ENCODE measurements around the gene CPEB4.

Gene CPEB4

GRCh38 chr5:173866858-173867679, 21.1 kb upstream of the CPEB4 start:
- no peak for DNase-seq (ENCODE audit: low read depth)
- H3K4me3 ChIP-seq (ENCODE audit: control insufficient read depth, low read depth, low read length), result no peak overlapping the region
- TF ChIP-seq, protein P1, sequence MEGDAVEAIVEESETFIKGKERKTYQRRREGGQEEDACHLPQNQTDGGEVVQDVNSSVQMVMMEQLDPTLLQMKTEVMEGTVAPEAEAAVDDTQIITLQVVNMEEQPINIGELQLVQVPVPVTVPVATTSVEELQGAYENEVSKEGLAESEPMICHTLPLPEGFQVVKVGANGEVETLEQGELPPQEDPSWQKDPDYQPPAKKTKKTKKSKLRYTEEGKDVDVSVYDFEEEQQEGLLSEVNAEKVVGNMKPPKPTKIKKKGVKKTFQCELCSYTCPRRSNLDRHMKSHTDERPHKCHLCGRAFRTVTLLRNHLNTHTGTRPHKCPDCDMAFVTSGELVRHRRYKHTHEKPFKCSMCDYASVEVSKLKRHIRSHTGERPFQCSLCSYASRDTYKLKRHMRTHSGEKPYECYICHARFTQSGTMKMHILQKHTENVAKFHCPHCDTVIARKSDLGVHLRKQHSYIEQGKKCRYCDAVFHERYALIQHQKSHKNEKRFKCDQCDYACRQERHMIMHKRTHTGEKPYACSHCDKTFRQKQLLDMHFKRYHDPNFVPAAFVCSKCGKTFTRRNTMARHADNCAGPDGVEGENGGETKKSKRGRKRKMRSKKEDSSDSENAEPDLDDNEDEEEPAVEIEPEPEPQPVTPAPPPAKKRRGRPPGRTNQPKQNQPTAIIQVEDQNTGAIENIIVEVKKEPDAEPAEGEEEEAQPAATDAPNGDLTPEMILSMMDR (IDR thresholded peaks at IDR 0.05; ENCODE audit: control insufficient read depth, insufficient read depth, low read depth, low read length, missing control alignments), result no peak

DNA sequence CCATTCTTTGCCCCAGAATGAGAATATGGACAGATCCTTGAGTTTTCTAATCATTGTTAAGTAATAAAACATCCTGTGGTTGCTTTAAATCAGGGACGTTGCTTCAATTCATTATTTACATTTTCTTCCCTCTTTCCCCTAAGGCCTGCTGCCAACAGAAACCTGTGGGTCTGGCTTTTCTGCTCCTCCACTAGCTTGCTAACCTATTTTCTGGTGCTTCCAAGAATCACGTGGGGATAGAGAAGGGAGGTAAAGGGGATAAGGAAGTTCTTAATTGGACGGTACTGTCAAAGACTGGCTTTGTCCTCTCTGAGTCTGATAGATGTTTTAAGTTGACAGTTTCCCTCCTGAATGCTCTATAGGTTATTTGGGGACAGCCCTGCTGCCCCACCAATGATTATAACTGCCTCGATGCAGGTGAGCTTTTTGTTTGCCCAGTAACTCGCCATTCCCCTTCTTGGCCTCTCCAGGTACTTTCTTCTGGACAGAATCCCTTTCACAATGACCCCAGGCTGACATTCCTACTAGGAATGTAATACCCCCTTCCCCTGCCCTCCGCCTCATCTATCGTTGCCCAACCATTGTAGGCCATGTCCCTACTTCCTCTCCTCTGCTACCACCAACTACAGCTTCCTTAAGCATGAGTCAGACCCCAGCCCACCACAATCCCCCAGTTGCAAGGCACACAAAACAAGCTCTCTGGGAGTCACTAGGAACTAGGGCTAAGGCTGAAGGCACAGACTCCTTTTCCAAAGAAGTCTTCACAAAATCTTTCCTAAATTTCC, 19.9 kb upstream of the CPEB4 start:
- DNase-seq (ENCODE audit: low read depth), result no peak
- TF ChIP-seq, protein P1 (IDR thresholded peaks at IDR 0.05; ENCODE audit: control insufficient read depth, insufficient read depth, low read depth, low read length, missing control alignments), result no peak
- no peak overlapping the region for H3K4me3 ChIP-seq (ENCODE audit: control insufficient read depth, low read depth, low read length)

DNA sequence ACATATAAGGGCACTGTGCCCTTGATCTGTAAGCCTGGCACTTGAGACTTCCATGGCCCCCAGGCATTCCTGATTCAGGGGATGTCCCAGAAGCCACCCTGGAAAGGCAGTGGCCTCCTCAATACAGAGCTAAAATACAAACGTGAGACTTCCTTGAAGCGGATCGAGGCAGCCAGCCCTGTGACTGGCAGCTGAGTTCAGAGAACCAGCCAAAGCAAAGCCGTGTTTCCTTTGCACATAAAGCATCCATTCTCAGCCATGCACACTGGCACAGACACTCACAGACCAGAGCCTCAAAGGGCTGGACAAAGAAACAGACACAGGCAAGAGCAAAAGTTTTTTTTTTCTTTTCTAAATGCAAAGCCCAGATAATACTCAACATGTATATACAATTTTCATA, 18.8 kb upstream of the CPEB4 start:
- TF ChIP-seq, protein P1 (IDR thresholded peaks at IDR 0.05; ENCODE audit: control insufficient read depth, insufficient read depth, low read depth, low read length, missing control alignments), result no peak
- no peak overlapping the region for H3K4me3 ChIP-seq (ENCODE audit: control insufficient read depth, low read depth, low read length)
- DNase-seq (ENCODE audit: low read depth), result no peak

DNA sequence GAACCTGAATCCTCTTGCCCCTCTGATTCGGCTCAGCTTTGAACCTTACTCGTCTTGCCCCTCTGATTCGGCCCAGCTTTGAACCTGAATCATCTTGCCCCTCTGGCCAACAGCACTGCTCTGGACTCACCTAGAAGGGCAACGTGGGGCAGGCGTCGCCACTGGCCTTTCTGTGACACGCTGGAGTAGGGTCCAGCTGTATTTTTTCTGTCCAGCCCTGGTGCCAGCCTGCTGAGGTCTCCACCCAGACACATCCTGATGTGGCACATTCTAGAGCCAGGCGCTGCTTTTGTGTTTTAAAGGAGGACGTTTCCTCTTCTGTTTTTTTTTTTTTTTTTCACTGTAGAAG, 15.2 kb upstream of the CPEB4 start:
- no peak overlapping the region for H3K4me3 ChIP-seq (ENCODE audit: control insufficient read depth, low read depth, low read length)
- TF ChIP-seq, protein P1 (IDR thresholded peaks at IDR 0.05; ENCODE audit: control insufficient read depth, insufficient read depth, low read depth, low read length, missing control alignments), result no peak

DNA sequence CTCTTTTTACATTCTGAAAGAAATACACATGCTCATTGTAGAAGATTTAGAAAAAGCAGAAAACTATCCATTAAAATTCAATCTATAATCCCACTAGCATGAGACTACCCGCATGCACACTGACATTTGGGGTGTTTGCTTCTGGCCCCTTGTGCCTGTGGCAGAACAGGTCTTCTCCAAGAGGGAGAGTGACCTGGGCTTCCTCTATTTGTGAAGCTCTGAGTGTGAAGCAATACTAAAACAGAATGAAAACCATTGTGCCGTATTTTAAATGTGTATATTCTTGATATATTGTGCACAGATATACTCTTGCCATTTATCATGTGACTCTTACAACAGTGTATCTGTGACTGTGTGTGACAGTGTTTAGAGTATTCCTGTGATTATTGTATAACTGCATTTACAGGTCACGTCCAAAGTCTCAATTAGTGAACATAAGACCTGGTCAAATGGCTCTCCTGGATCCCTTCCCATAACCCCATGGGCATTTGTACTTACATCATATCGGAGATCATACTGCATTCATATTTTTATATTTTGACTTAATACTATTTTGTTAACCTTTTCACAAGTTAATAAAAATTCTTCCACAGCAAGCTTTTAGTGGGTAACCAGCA, 14.7 kb upstream of the CPEB4 start:
- no peak overlapping the region for H3K4me3 ChIP-seq (ENCODE audit: control insufficient read depth, low read depth, low read length)
- DNase-seq (ENCODE audit: low read depth), result no peak
- TF ChIP-seq, protein P1 (IDR thresholded peaks at IDR 0.05; ENCODE audit: control insufficient read depth, insufficient read depth, low read depth, low read length, missing control alignments), result no peak

More for the DNA sequence above, 15.2 kb upstream of the CPEB4 start:
- no peak for DNase-seq (ENCODE audit: low read depth)

DNA sequence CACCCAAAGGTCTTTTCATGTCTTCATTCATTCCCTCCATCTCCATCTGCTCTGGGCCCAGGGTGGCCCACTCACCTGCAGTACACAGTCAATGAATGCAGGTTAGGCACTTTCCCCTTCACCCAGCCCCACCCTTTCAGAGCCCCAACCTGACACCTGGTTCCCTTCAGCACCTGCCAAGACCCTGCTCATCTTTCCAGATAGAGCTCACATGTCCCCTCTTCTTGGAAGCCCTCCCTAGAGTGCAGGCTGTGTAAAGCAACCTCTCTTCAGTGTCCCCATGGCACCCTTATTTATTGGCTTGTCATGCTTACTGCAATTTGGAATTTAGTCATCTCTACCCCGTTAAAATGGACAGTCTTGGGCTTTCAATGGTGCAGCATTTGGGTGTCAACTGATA, 13.0 kb upstream of the CPEB4 start:
- TF ChIP-seq, protein P1 (IDR thresholded peaks at IDR 0.05; ENCODE audit: control insufficient read depth, insufficient read depth, low read depth, low read length, missing control alignments), result no peak

More for the DNA sequence above, 13.0 kb upstream of the CPEB4 start:
- no peak overlapping the region for H3K4me3 ChIP-seq (ENCODE audit: control insufficient read depth, low read depth, low read length)
- no peak for DNase-seq (ENCODE audit: low read depth)

All from AG09309 (cell line).